Mononuclear cell (primary cell): ENCODE measurements around the gene SP3. TPM values are rescaled to one million over a fixed set of nuclear protein-coding genes. Genes with fewer than 3 reads are reported as not detected.

Source experiments
- H3K27me3 ChIP-seq: 2 replicates; pipeline ENCODE4 v1.6.0; 2011; ENCODE audit warnings: low read length, control low read depth; ENCODE audit not compliant: insufficient read depth
- H3K4me1 ChIP-seq: 2 replicates; pipeline ENCODE4 v1.5.1; 2011; ENCODE audit warnings: mild to moderate bottlenecking, low read length, control low read depth; ENCODE audit not compliant: insufficient read depth
- H3K4me3 ChIP-seq: 2 replicates; pipeline ENCODE4 v1.5.1; 2011; ENCODE audit warnings: mild to moderate bottlenecking, low read length, moderate library complexity
- H3K9me3 ChIP-seq: 2 replicates; pipeline ENCODE4 v1.5.1; 2011; ENCODE audit warnings: low read depth, mild to moderate bottlenecking, control low read depth, low read length
- total RNA-seq: library from RNA; depleted of rRNA; stranded (reverse); fragments of >200 nt; gene quantifications from one replicate; pipeline ENCODE4 v1.2.3, GENCODE V29; 2012

SP3 gene
- total RNA-seq: 381 TPM

- Histone ChIP-seq H3K4me3 (peak within 1 kb of the TSS; percentile 81), H3K27me3 (no peaks in the 10 kb centered on the region), H3K9me3 (no peaks in the 10 kb centered on the region), H3K4me1 (peaks cover 38% of the 10 kb centered on the region)
Observed at GRCh38 chr2:173965372-173966025, at the start of gene SP3. SP3 (minus strand) TSS chr2:173965373; CDS start chr2:173965171, 202 bp downstream.

- Histone ChIP-seq H3K27me3 (no peaks in the 10 kb centered on the region), H3K9me3 (no peaks in the 10 kb centered on the region), H3K4me3 (no peak overlapping the region), H3K4me1 (peaks cover 52% of the 10 kb centered on the region)
Observed at GRCh38 chr2:174014699-174015070, 49.5 kb upstream of the SP3 start.

- H3K4me1 ChIP-seq: peaks cover 46% of the 10 kb centered on the region
- no peaks in the 10 kb centered on the region for H3K9me3 ChIP-seq
- no peak overlapping the region for H3K4me3 ChIP-seq
- H3K27me3 ChIP-seq: no peaks in the 10 kb centered on the region
Observed at GRCh38 chr2:174014011-174014698, 49.0 kb upstream of the SP3 start.

- H3K9me3 ChIP-seq: no peaks in the 10 kb centered on the region
- H3K4me1 ChIP-seq: peaks cover 40% of the 10 kb centered on the region
- H3K4me3 ChIP-seq: peak overlapping the region; percentile 39
- no peaks in the 10 kb centered on the region for H3K27me3 ChIP-seq
Observed at GRCh38 chr2:174013315-174013751, 48.2 kb upstream of the SP3 start.

- no peaks in the 10 kb centered on the region for H3K27me3 ChIP-seq
- peaks cover 40% of the 10 kb centered on the region for H3K4me1 ChIP-seq
- H3K9me3 ChIP-seq: no peaks in the 10 kb centered on the region
- H3K4me3 ChIP-seq: peak overlapping the region; percentile 39
Observed at GRCh38 chr2:174012347-174013314, 47.5 kb upstream of the SP3 start.

GRCh38 chr2:174011796-174012195 is 46.6 kb upstream of the SP3 start:
- no peak overlapping the region for H3K4me3 ChIP-seq
- H3K27me3 ChIP-seq: no peaks in the 10 kb centered on the region
- peaks cover 43% of the 10 kb centered on the region for H3K4me1 ChIP-seq
- H3K9me3 ChIP-seq: no peaks in the 10 kb centered on the region

GRCh38 chr2:174011173-174011572 is 46.0 kb upstream of the SP3 start:
- no peaks in the 10 kb centered on the region for H3K27me3 ChIP-seq
- H3K4me3 ChIP-seq: no peak overlapping the region
- no peaks in the 10 kb centered on the region for H3K9me3 ChIP-seq
- peaks cover 43% of the 10 kb centered on the region for H3K4me1 ChIP-seq

GRCh38 chr2:174009488-174010223 is 44.5 kb upstream of the SP3 start:
- H3K27me3 ChIP-seq: no peaks in the 10 kb centered on the region
- H3K4me1 ChIP-seq: peaks cover 42% of the 10 kb centered on the region
- no peak overlapping the region for H3K4me3 ChIP-seq
- no peaks in the 10 kb centered on the region for H3K9me3 ChIP-seq

- H3K9me3 ChIP-seq: no peaks in the 10 kb centered on the region
- peaks cover 32% of the 10 kb centered on the region for H3K4me1 ChIP-seq
- no peaks in the 10 kb centered on the region for H3K27me3 ChIP-seq
- no peak overlapping the region for H3K4me3 ChIP-seq
Observed at GRCh38 chr2:174008720-174009119, 43.5 kb upstream of the SP3 start.

GRCh38 chr2:174007010-174007409 is 41.8 kb upstream of the SP3 start:
- H3K27me3 ChIP-seq: no peaks in the 10 kb centered on the region
- no peaks in the 10 kb centered on the region for H3K9me3 ChIP-seq
- no peak overlapping the region for H3K4me3 ChIP-seq
- peaks cover 15% of the 10 kb centered on the region for H3K4me1 ChIP-seq

GRCh38 chr2:174005801-174006419 is 40.7 kb upstream of the SP3 start:
- H3K4me3 ChIP-seq: no peak overlapping the region

GRCh38 chr2:174004905-174005605 is 39.9 kb upstream of the SP3 start:
- H3K27me3 ChIP-seq: no peaks in the 10 kb centered on the region
- H3K4me3 ChIP-seq: no peak overlapping the region
- H3K9me3 ChIP-seq: no peaks in the 10 kb centered on the region
- peaks cover 7% of the 10 kb centered on the region for H3K4me1 ChIP-seq

More at GRCh38 chr2:174005801-174006419, 40.7 kb upstream of the SP3 start:
- Histone ChIP-seq H3K27me3 (no peaks in the 10 kb centered on the region), H3K9me3 (no peaks in the 10 kb centered on the region), H3K4me1 (peaks cover 8% of the 10 kb centered on the region)

GRCh38 chr2:174003720-174004695 is 38.8 kb upstream of the SP3 start:
- H3K9me3 ChIP-seq: no peaks in the 10 kb centered on the region
- H3K4me3 ChIP-seq: no peak overlapping the region
- peaks cover 17% of the 10 kb centered on the region for H3K4me1 ChIP-seq
- H3K27me3 ChIP-seq: no peaks in the 10 kb centered on the region
